Colonic mucosa (tissue), 4 donors: ENCODE results near the gene GRID1. TPM values are rescaled to one million over a fixed set of nuclear protein-coding genes. Genes with fewer than 3 reads are reported as not detected.

Source experiments
- DNase-seq: peaks from one replicate; pipeline ENCODE4 v3.0.0-alpha.2; 2020
- H3K27ac ChIP-seq: fragments of 200-600 bp; one replicate; pipeline ENCODE4 v1.8.0; 2021
- H3K27me3 ChIP-seq: fragments of 200-600 bp; one replicate; pipeline ENCODE4 v1.8.0; 2021
- H3K36me3 ChIP-seq: fragments of 200-600 bp; one replicate; pipeline ENCODE4 v1.8.0; 2021
- H3K4me1 ChIP-seq: fragments of 200-600 bp; one replicate; pipeline ENCODE4 v1.8.0; 2021; ENCODE audit warnings: mild to moderate bottlenecking
- H3K4me3 ChIP-seq: fragments of 200-600 bp; one replicate; pipeline ENCODE4 v1.8.0; 2021
- H3K9ac ChIP-seq, 2 donors: one replicate each; pipeline ENCODE4 v1.7.0; 2013; ENCODE audit warnings: control low read depth in 2 of 2, low read depth in 2 of 2, low read length in 2 of 2
- H3K9me3 ChIP-seq: fragments of 200-600 bp; one replicate; pipeline ENCODE4 v1.8.0; 2021
- CTCF ChIP-seq: fragments of 200-600 bp; IDR thresholded peaks from one replicate; pipeline ENCODE4 v1.8.0; 2022; ENCODE audit warnings: antibody characterized with exemption, mild to moderate bottlenecking
- intact Hi-C: fragments of 100-400 bp; cut with DNase I; formaldehyde crosslinking; loops from one replicate; pipeline ENCODE4 v1.14.1; 2022
- total RNA-seq, 2 donors: library from RNA; stranded (reverse); fragmentation: NEBNext Ultra II Directional in 1 of 2; extraction: Animal tissue kit (Norgen Biotek cat#: 25700) in 1 of 2; gene quantifications; one replicate each; pipeline ENCODE4 v1.2.1, GENCODE V29; 2021
- donor health status: healthy.
- donor health status: DM: no; HTN: no; CAD: no.
- donor health status: DM: no; HTN: no; CAD: no.

GRID1 gene
- total RNA-seq, 2 donors from 2014 or later: 0.30 to 0.37 TPM

GRCh38 chr10:86169506-86170254 lies 196.9 kb downstream of the GRID1 start:
- no peaks in the 10 kb centered on the region for H3K27me3 ChIP-seq
- no peaks in the 10 kb centered on the region for H3K9me3 ChIP-seq
- H3K4me3 ChIP-seq: no peak overlapping the region
- H3K4me1 ChIP-seq: no peaks in the 10 kb centered on the region
- no peak overlapping the region for H3K27ac ChIP-seq
- H3K36me3 ChIP-seq: no peaks in the 10 kb centered on the region
- DNase-seq: no peak
- no peak overlapping the region for H3K9ac ChIP-seq
- intact Hi-C loops: no loop called here
- no peak for TF ChIP-seq CTCF

- Histone ChIP-seq H3K9me3 (no peaks in the 10 kb centered on the region), H3K4me1 (no peaks in the 10 kb centered on the region), H3K36me3 (no peaks in the 10 kb centered on the region), H3K27me3 (no peaks in the 10 kb centered on the region), H3K4me3 (no peak overlapping the region), H3K27ac (no peak overlapping the region), H3K9ac (no peak overlapping the region)
- intact Hi-C loops: no loop called here
- DNase-seq: no peak
- no peak for TF ChIP-seq CTCF
Observed at GRCh38 chr10:86169066-86169465, 197.5 kb downstream of the GRID1 start.

- H3K4me1 ChIP-seq: no peaks in the 10 kb centered on the region
- TF ChIP-seq CTCF: no peak
- H3K9me3 ChIP-seq: no peaks in the 10 kb centered on the region
- no peak overlapping the region for H3K9ac ChIP-seq
- H3K4me3 ChIP-seq: no peak overlapping the region
- no peaks in the 10 kb centered on the region for H3K27me3 ChIP-seq
- intact Hi-C loops: no loop called here
- H3K36me3 ChIP-seq: no peaks in the 10 kb centered on the region
- DNase-seq: no peak
- no peak overlapping the region for H3K27ac ChIP-seq
Observed at GRCh38 chr10:86168256-86168655, 198.3 kb downstream of the GRID1 start.

- intact Hi-C loops: no loop called here
- no peaks in the 10 kb centered on the region for H3K27me3 ChIP-seq
- H3K9me3 ChIP-seq: no peaks in the 10 kb centered on the region
- H3K4me3 ChIP-seq: no peak overlapping the region
- no peak overlapping the region for H3K27ac ChIP-seq
- H3K36me3 ChIP-seq: no peaks in the 10 kb centered on the region
- no peaks in the 10 kb centered on the region for H3K4me1 ChIP-seq
- TF ChIP-seq CTCF: no peak
- DNase-seq: no peak
- no peak overlapping the region for H3K9ac ChIP-seq
Observed at GRCh38 chr10:86167762-86168128, 198.8 kb downstream of the GRID1 start.

- H3K9ac ChIP-seq: no peak overlapping the region
- no peaks in the 10 kb centered on the region for H3K27me3 ChIP-seq
- intact Hi-C loops: no loop called here
- H3K4me1 ChIP-seq: no peaks in the 10 kb centered on the region
- DNase-seq: no peak
- H3K4me3 ChIP-seq: no peak overlapping the region
- H3K36me3 ChIP-seq: no peaks in the 10 kb centered on the region
- H3K27ac ChIP-seq: no peak overlapping the region
- H3K9me3 ChIP-seq: no peaks in the 10 kb centered on the region
- TF ChIP-seq CTCF: no peak
Observed at GRCh38 chr10:86167121-86167761, 199.4 kb downstream of the GRID1 start.
